RWPE1 (cell line): Measurements from ENCODE around the gene C1orf21.

Source experiments
- CTCF ChIA-PET: fragments of 350-600 bp; sonication (Branson Sonifier 250); formaldehyde crosslinking; extraction: SDS; loops from one replicate; lab custom pipeline; 2021; lab: Yijun Ruan, JAX
- POLR2A ChIA-PET: fragments of 400-600 bp; formaldehyde crosslinking; extraction: SDS; loops from one replicate; lab custom pipeline; 2020; ENCODE audit warnings: antibody characterized with exemption; ENCODE audit not compliant: low non-redundant PET; lab: Yijun Ruan, JAX
- DNase-seq: peaks from one replicate; pipeline ENCODE4 v3.0.0; 2012; ENCODE audit warnings: low spot score
- H3K27ac ChIP-seq: fragments of 450-650 bp; 2 replicates; pipeline ENCODE4 v1.5.1; 2017
- CTCF ChIP-seq: fragments of 450-650 bp; conservative IDR thresholded peaks from 2 replicates; pipeline ENCODE4 v1.5.1; 2017; ENCODE audit warnings: low read depth, mild to moderate bottlenecking

The C1orf21 gene

DNA sequence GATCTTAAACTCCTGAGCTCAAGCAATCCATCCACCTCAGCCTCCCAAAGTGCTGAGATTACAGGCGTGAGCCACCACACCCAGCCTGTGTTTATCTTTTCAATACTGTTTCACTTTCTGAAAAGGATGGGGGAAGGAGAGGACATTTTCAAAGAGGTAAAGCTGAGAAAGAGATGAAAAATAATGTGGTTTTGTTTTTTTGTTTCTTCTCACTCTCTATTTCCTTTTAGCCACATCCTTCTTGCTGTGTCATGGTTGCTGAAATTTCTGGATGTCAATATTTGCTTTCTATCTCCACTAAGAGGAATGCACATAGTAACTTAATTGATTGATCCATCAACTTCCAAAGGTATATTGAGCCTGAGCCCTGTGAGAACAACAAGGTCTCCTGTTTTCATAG, 6.4 kb upstream of the C1orf21 start:
- TF ChIP-seq CTCF: no peak
- DNase-seq: no peak
- H3K27ac ChIP-seq: no peak overlapping the region
- ChIA-PET POLR2A (no interaction called here), CTCF (no interaction called here)

- H3K27ac ChIP-seq: no peak overlapping the region
- DNase-seq: no peak
Observed at GRCh38 chr1:184383772-184384323, 3.0 kb upstream of the C1orf21 start.

GRCh38 chr1:184385865-184386311, 941 bp upstream of the C1orf21 start:
- POLR2A ChIA-PET: no interaction called here

More at GRCh38 chr1:184383772-184384323, 3.0 kb upstream of the C1orf21 start:
- ChIA-PET CTCF (no interaction called here), POLR2A (no interaction called here)
- TF ChIP-seq CTCF: no peak

GRCh38 chr1:184387069-184387475, 243 bp downstream of the C1orf21 start:
- H3K27ac ChIP-seq: peak overlapping the region; percentile 93
- POLR2A ChIA-PET: interaction anchor here (0.6 to 1.0 kb wide), 5 partner anchors 13 to 195 kb away, joined by 3 to 4 read pairs (median 3); no protein-coding TSS in a partner anchor
- CTCF ChIA-PET: interaction anchor here (0.5 to 0.7 kb wide), 3 partner anchors 34 to 280 kb away, joined by 3 read pairs; no protein-coding TSS in a partner anchor
- no peak for DNase-seq
- no peak for TF ChIP-seq CTCF

More at GRCh38 chr1:184385865-184386311, 941 bp upstream of the C1orf21 start:
- TF ChIP-seq CTCF: no peak
- CTCF ChIA-PET: no interaction called here
- DNase-seq: no peak
- peak overlapping the region; percentile 93 for H3K27ac ChIP-seq

GRCh38 chr1:184387476-184388318, 868 bp downstream of the C1orf21 start:
- peak; percentile 38 for DNase-seq
- ChIA-PET CTCF (interaction anchor here (0.7 kb wide), 1 partner anchor 175 kb away, joined by 3 read pairs; no protein-coding TSS in a partner anchor), POLR2A (interaction anchor here (1.0 kb wide), 1 partner anchor 14 kb away, joined by 3 read pairs; no protein-coding TSS in a partner anchor)
- H3K27ac ChIP-seq: peak overlapping the region; percentile 93
- TF ChIP-seq CTCF: no peak

DNA sequence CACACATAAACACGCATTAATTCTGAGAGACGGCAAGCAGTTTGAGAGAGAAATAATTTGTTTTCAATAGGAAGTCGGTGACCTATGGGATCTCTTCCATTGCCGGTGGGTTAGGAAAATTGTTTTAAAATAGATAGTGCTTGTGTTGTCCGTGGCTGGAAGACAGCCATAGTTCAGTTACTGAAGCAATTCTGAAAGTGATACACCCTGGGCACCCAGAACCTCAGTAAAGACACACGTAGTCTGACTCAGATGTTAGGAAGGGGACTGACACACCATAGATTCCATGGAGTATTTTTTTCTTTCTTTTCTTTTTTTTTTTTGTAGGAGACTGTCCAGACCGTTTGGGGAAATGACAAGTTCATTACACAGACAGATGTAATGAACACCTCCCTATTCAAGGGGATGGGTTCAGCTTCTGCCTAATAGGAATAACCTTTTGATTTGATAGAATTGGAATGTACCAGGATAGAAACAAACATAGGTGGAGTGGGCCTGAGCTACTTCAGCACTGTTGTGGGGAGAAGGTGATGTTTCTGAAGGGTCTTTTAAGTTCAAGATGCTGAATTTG, 1.6 kb downstream of the C1orf21 start:
- peak overlapping the region; percentile 93 for H3K27ac ChIP-seq
- no peak for TF ChIP-seq CTCF
- ChIA-PET POLR2A (interaction anchor here (0.7 kb wide), 1 partner anchor 168 kb away, joined by 3 read pairs; no protein-coding TSS in a partner anchor), CTCF (interaction anchor here (0.7 kb wide), 1 partner anchor 175 kb away, joined by 3 read pairs; no protein-coding TSS in a partner anchor)
- peak; percentile 71 for DNase-seq
